ENCODE data around the gene SUCLG2.

- TF ChIP-seq POLR2A (IDR thresholded peaks at IDR 0.05; ENCODE audit: low read depth, low read length) (no peak), SPI1 (IDR thresholded peaks at IDR 0.05; ENCODE audit: low read depth, low read length) (no peak), POLR2AphosphoS5 (IDR thresholded peaks at IDR 0.05; ENCODE audit: low read depth, low read length) (no peak), TAF1 (IDR thresholded peaks at IDR 0.05; ENCODE audit: low read depth, low read length) (no peak), POU2F2 (IDR thresholded peaks at IDR 0.05; ENCODE audit: low read depth, low read length) (no peak)
Observed at GRCh38 chr3:67599821-67600220, 54.6 kb downstream of the SUCLG2 start.

All from GM12891 (cell line).